Epithelial cell of esophagus (primary cell): Measurements from ENCODE around the gene WDR64.
A peak's percentile ranks its signal among the peaks of the same experiment; 100 is the strongest.

Experiments used
- DNase-seq: peaks from one replicate; pipeline ENCODE4 v3.0.0; 2010; ENCODE audit warnings: low read depth
- H3K4me3 ChIP-seq: 2 replicates; pipeline ENCODE4 v1.5.1; 2011; ENCODE audit warnings: mild to moderate bottlenecking, low read length, control low read depth
- CTCF ChIP-seq: IDR thresholded peaks from 2 replicates; pipeline ENCODE4 v1.5.1; 2011; ENCODE audit warnings: low read depth, mild to moderate bottlenecking, low read length, control low read depth, inconsistent platforms; ENCODE audit not compliant: insufficient read depth; ENCODE audit errors: missing control alignments

Gene WDR64

GRCh38 chr1:241749945-241750695 lies 98.0 kb downstream of the WDR64 start:
- DNase-seq, result peak; percentile 38
- TF ChIP-seq CTCF, result no peak
- H3K4me3 ChIP-seq, result peak overlapping the region; percentile 41

- H3K4me3 ChIP-seq, result no peak overlapping the region
- no peak for TF ChIP-seq CTCF
- no peak for DNase-seq
Observed at GRCh38 chr1:241751524-241751923, 99.4 kb downstream of the WDR64 start.

- no peak for TF ChIP-seq CTCF
- DNase-seq, result peak; percentile 4
Observed at GRCh38 chr1:241762713-241763339, 110.7 kb downstream of the WDR64 start.

GRCh38 chr1:241765390-241765789 lies 113.3 kb downstream of the WDR64 start:
- no peak for TF ChIP-seq CTCF
- no peak overlapping the region for H3K4me3 ChIP-seq

More at GRCh38 chr1:241762713-241763339, 110.7 kb downstream of the WDR64 start:
- no peak overlapping the region for H3K4me3 ChIP-seq

GRCh38 chr1:241767737-241768136 lies 115.7 kb downstream of the WDR64 start:
- no peak for DNase-seq
- no peak for TF ChIP-seq CTCF
- no peak overlapping the region for H3K4me3 ChIP-seq

More at GRCh38 chr1:241765390-241765789, 113.3 kb downstream of the WDR64 start:
- no peak for DNase-seq

- DNase-seq, result no peak
- TF ChIP-seq CTCF, result no peak
- no peak overlapping the region for H3K4me3 ChIP-seq
Observed at GRCh38 chr1:241770115-241770514, 118.0 kb downstream of the WDR64 start.

GRCh38 chr1:241771117-241771516 lies 119.0 kb downstream of the WDR64 start:
- DNase-seq, result no peak
- H3K4me3 ChIP-seq, result no peak overlapping the region
- no peak for TF ChIP-seq CTCF
